ENCODE results near the gene MACROD2.

Gene MACROD2

DNA sequence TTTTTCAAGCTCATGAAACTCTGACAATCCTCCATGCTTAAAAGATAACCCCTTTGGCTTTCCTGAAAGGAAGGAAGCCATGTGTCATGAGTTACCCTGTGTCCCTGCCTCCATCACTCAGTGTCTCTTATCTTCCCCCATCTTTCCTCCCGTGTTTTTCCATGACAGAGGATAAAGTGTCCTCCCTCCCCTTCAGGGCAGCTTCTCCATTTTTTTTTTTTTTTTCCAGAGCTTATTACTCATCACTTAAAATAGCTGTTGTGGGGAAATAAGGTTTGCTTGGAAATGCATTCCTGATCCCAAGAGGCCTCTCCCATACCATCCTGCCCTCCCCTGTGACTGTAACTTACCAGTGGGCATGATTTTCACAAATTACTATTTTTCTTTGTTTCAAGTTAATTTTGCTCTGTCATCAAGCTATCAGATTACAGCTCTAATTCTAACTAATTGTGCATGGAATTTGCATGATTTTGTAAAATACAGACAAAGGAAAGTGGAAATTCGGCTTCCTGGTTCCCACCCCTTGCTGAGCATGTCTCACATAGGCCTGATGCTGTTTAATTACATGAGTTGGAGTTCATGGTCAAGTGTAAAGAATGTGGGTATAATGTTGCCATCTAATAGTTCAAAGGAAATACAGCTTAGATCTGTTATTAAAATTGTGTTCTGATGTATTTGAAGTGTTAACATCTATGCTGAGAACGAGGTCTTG, 956.5 kb downstream of the MACROD2 start:
- TF ChIP-seq, protein P1, sequence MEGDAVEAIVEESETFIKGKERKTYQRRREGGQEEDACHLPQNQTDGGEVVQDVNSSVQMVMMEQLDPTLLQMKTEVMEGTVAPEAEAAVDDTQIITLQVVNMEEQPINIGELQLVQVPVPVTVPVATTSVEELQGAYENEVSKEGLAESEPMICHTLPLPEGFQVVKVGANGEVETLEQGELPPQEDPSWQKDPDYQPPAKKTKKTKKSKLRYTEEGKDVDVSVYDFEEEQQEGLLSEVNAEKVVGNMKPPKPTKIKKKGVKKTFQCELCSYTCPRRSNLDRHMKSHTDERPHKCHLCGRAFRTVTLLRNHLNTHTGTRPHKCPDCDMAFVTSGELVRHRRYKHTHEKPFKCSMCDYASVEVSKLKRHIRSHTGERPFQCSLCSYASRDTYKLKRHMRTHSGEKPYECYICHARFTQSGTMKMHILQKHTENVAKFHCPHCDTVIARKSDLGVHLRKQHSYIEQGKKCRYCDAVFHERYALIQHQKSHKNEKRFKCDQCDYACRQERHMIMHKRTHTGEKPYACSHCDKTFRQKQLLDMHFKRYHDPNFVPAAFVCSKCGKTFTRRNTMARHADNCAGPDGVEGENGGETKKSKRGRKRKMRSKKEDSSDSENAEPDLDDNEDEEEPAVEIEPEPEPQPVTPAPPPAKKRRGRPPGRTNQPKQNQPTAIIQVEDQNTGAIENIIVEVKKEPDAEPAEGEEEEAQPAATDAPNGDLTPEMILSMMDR (IDR thresholded peaks at IDR 0.05; ENCODE audit: low read depth, low read length, missing control alignments), result no peak
- in situ Hi-C loops (cut with HindIII; ENCODE audit: low sequenced_read_pairs), result no loop called here
- no peak for DNase-seq (ENCODE audit: low read depth)
- H3K4me3 ChIP-seq (ENCODE audit: low read depth, low read length), result no peak overlapping the region

DNA sequence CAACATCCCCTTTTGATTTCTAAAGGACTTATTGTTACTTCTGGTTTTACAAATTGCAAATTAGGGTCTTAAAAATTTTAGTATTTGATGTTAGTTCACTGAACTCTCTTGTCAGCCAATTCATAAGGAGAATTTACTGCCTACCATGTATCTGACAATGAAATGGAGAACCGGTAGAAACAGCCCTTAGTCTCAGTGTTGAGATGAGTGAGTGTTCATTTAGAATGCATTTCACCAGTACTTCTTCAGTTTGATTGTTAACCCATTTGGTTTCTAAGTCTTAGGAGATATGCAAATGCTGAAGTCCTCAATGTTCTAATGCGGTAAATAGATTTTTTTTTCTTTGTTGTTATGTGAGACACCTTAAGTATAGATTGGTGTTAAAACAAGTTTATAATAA, 958.4 kb downstream of the MACROD2 start:
- DNase-seq (ENCODE audit: low read depth), result no peak
- TF ChIP-seq, protein P1 (IDR thresholded peaks at IDR 0.05; ENCODE audit: low read depth, low read length, missing control alignments), result no peak
- in situ Hi-C loops (cut with HindIII; ENCODE audit: low sequenced_read_pairs), result no loop called here
- no peak overlapping the region for H3K4me3 ChIP-seq (ENCODE audit: low read depth, low read length)

DNA sequence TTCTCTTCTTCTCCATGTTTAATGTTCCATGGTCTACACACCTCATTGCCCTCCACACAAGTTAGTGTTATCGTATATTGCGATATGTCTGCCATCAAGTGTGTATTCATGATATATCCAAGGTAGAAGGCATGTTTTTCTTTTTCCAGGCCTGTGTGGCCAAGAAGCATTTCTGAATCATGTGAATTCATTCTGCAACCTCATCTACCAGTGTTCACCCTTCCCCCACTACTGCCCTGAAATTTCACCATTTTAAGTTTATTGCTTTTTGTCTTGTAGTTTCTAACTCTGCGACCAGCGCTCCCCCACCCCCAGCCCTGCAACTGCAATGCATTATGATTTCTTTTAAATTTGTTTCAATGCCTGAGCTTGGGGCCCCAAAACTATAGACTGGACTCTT, 960.1 kb downstream of the MACROD2 start:
- no peak overlapping the region for H3K4me3 ChIP-seq (ENCODE audit: low read depth, low read length)
- TF ChIP-seq, protein P1 (IDR thresholded peaks at IDR 0.05; ENCODE audit: low read depth, low read length, missing control alignments), result no peak
- no peak for DNase-seq (ENCODE audit: low read depth)
- in situ Hi-C loops (cut with HindIII; ENCODE audit: low sequenced_read_pairs), result no loop called here

DNA sequence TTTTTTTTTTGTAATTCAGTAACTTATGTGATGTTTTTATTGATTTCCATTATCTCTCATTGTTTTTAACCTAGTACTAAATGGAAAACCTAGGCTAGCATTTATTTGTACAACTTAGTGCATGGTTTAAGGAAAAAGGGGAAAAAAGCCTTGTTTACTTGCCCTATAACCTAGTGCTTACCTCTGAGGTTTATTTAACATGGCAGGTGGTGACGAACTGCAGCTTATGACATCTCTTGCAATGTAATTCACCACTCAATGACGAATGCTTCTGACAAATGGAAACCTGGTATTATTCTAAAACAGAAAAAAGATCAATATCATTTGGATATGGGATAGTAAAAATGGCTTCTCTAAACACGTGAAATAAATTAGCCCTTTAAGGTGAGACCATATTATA, 960.7 kb downstream of the MACROD2 start:
- DNase-seq (ENCODE audit: low read depth), result no peak
- no peak overlapping the region for H3K4me3 ChIP-seq (ENCODE audit: low read depth, low read length)
- TF ChIP-seq, protein P1 (IDR thresholded peaks at IDR 0.05; ENCODE audit: low read depth, low read length, missing control alignments), result no peak
- in situ Hi-C loops (cut with HindIII; ENCODE audit: low sequenced_read_pairs), result no loop called here

DNA sequence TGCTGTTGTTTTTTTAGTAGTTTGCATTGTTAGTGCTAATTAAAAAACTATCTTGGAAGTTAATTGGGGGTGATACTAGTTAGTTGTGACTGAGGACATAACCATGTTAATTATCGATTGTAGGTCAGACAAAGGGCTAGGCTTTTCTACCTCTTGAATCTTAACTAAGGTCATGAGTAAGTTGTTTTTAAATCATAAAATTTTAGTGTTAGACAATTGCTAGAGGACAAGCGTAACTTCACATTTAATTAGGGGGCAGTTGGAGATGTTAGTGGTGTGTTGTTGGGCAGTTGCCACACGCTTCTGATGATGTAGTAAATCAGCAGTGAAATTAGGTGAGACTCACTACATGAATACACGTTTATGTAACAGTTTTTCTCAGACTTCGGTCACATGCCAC, 961.2 kb downstream of the MACROD2 start:
- in situ Hi-C loops (cut with HindIII; ENCODE audit: low sequenced_read_pairs), result no loop called here
- no peak overlapping the region for H3K4me3 ChIP-seq (ENCODE audit: low read depth, low read length)
- TF ChIP-seq, protein P1 (IDR thresholded peaks at IDR 0.05; ENCODE audit: low read depth, low read length, missing control alignments), result no peak
- DNase-seq (ENCODE audit: low read depth), result no peak

DNA sequence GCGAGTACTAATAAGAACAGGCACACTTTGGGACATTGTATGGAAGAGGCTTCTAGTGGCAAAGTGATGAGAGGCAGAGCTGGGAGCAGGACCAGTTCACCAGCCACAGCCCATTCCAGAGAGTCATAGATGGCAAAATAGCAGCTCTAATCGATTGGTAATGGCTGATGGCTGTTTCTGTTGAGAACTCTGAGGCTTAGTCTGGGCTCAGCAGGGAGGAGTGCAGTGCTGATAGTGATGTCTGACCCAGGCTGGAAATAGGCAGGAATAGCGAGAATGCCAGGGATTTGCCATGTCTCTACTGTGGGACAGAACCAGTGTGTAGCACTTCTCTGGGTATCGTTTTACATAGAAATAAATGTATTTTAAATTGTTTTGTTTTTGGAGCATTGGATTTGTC, 962.1 kb downstream of the MACROD2 start:
- no peak for DNase-seq (ENCODE audit: low read depth)
- H3K4me3 ChIP-seq (ENCODE audit: low read depth, low read length), result no peak overlapping the region
- in situ Hi-C loops (cut with HindIII; ENCODE audit: low sequenced_read_pairs), result no loop called here
- TF ChIP-seq, protein P1 (IDR thresholded peaks at IDR 0.05; ENCODE audit: low read depth, low read length, missing control alignments), result no peak

Data from astrocyte of the cerebellum (primary cell).